ENCODE measurements around the gene SF3A1.

SF3A1 gene

DNA sequence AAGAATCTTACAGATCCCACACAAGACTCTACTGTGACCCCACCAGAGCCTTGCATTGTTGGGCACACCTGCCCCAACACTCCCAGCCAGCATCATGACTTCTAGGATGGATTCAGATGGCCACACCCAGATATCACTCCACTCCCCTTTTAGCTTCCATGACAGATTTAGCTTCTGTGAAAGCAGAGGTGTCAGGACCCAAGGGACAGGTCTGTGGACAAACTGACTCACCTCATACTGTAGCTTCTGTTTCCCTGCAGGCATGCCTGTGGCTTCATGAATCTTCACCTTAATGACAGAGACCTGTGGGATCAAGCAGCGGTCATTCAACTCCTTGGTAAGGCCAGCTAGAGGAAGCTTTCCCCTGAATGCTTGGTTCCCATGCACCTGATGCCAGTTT, 21.5 kb downstream of the SF3A1 start:
- WGBS (ENCODE audit: insufficient coverage, insufficient read length), result no CpG with 5 or more reads among the region's 1 CpG
- H3K4me1 ChIP-seq (ENCODE audit: control insufficient read depth, insufficient read depth, low read length), result no peaks in the 10 kb centered on the region
- no peaks in the 10 kb centered on the region for H3K27me3 ChIP-seq (ENCODE audit: control insufficient read depth, insufficient read depth, low read length)
- no peak overlapping the region for H3K27ac ChIP-seq (ENCODE audit: low read length)
- DNase-seq (ENCODE audit: low read depth, low spot score), result no peak
- peaks cover 56% of the 10 kb centered on the region for H3K36me3 ChIP-seq (ENCODE audit: control insufficient read depth, insufficient read depth, low read length)
- no peak overlapping the region for H3K4me3 ChIP-seq (ENCODE audit: low read length)
- H3K9me3 ChIP-seq (ENCODE audit: control insufficient read depth, insufficient read depth, low read length), result no peaks in the 10 kb centered on the region

- DNase-seq (ENCODE audit: low read depth, low spot score), result no peak
- H3K27me3 ChIP-seq (ENCODE audit: control insufficient read depth, insufficient read depth, low read length), result no peaks in the 10 kb centered on the region
- H3K9me3 ChIP-seq (ENCODE audit: control insufficient read depth, insufficient read depth, low read length), result no peaks in the 10 kb centered on the region
- no peak overlapping the region for H3K27ac ChIP-seq (ENCODE audit: low read length)
- H3K36me3 ChIP-seq (ENCODE audit: control insufficient read depth, insufficient read depth, low read length), result peaks cover 50% of the 10 kb centered on the region
- H3K4me3 ChIP-seq (ENCODE audit: low read length), result no peak overlapping the region
- no peaks in the 10 kb centered on the region for H3K4me1 ChIP-seq (ENCODE audit: control insufficient read depth, insufficient read depth, low read length)
- WGBS (ENCODE audit: insufficient coverage, insufficient read length), result no CpG with 5 or more reads among the region's 4 CpGs
Measured at GRCh38 chr22:30334646-30335045, 22.0 kb downstream of the SF3A1 start.

DNA sequence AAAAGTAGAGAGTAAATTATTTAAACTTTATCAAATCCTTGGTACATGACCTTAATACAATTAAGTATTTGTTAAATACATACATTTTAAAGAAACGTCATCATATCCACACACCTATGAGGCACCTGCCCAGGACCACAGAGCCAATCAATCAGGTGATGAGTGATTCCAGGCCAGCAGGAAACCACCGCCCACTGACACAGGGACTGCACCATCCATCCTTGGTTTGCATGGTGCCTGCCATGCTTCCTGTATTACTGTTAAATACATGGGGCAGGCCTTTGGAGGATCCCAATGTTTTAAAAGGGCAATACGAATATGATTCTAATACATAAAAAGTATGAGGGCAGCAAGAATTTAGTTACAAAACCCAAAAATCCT, 23.0 kb downstream of the SF3A1 start:
- Histone ChIP-seq H3K27ac (ENCODE audit: low read length) (no peak overlapping the region), H3K4me1 (ENCODE audit: control insufficient read depth, insufficient read depth, low read length) (no peaks in the 10 kb centered on the region), H3K36me3 (ENCODE audit: control insufficient read depth, insufficient read depth, low read length) (peaks cover 41% of the 10 kb centered on the region), H3K27me3 (ENCODE audit: control insufficient read depth, insufficient read depth, low read length) (no peaks in the 10 kb centered on the region), H3K4me3 (ENCODE audit: low read length) (no peak overlapping the region), H3K9me3 (ENCODE audit: control insufficient read depth, insufficient read depth, low read length) (no peaks in the 10 kb centered on the region)
- no CpG with 5 or more reads among the region's 3 CpGs for WGBS (ENCODE audit: insufficient coverage, insufficient read length)
- no peak for DNase-seq (ENCODE audit: low read depth, low spot score)

- Histone ChIP-seq H3K4me1 (ENCODE audit: control insufficient read depth, insufficient read depth, low read length) (no peaks in the 10 kb centered on the region), H3K4me3 (ENCODE audit: low read length) (no peak overlapping the region), H3K36me3 (ENCODE audit: control insufficient read depth, insufficient read depth, low read length) (peaks cover 38% of the 10 kb centered on the region), H3K27me3 (ENCODE audit: control insufficient read depth, insufficient read depth, low read length) (no peaks in the 10 kb centered on the region), H3K9me3 (ENCODE audit: control insufficient read depth, insufficient read depth, low read length) (no peaks in the 10 kb centered on the region), H3K27ac (ENCODE audit: low read length) (no peak overlapping the region)
- no peak for DNase-seq (ENCODE audit: low read depth, low spot score)
- no CpG with 5 or more reads among the region's 2 CpGs for WGBS (ENCODE audit: insufficient coverage, insufficient read length)
Measured at GRCh38 chr22:30332994-30333706, 23.5 kb downstream of the SF3A1 start.

DNA sequence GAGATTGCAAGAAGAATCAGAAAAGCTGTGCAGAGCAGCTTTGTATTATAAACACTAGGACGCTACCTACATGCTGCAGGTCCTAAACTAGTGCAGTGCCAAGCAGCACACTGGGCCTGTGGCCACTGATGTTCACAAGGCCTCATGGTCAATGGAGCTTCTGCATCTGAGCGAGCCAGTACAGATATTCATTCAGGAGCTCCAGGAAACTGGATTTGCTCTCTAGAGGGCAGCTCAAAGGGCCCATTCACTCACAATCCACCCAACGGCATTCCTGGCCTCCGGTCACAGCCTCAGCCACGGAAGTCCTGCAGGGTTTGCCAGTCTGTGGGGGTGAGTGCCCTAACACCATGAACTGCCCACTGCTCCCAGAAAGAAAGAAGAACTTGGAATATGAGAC, 24.1 kb downstream of the SF3A1 start:
- Histone ChIP-seq H3K27ac (ENCODE audit: low read length) (no peak overlapping the region), H3K4me3 (ENCODE audit: low read length) (no peak overlapping the region), H3K4me1 (ENCODE audit: control insufficient read depth, insufficient read depth, low read length) (no peaks in the 10 kb centered on the region), H3K9me3 (ENCODE audit: control insufficient read depth, insufficient read depth, low read length) (no peaks in the 10 kb centered on the region), H3K27me3 (ENCODE audit: control insufficient read depth, insufficient read depth, low read length) (no peaks in the 10 kb centered on the region), H3K36me3 (ENCODE audit: control insufficient read depth, insufficient read depth, low read length) (peaks cover 33% of the 10 kb centered on the region)
- no CpG with 5 or more reads among the region's 5 CpGs for WGBS (ENCODE audit: insufficient coverage, insufficient read length)
- DNase-seq (ENCODE audit: low read depth, low spot score), result no peak

DNA sequence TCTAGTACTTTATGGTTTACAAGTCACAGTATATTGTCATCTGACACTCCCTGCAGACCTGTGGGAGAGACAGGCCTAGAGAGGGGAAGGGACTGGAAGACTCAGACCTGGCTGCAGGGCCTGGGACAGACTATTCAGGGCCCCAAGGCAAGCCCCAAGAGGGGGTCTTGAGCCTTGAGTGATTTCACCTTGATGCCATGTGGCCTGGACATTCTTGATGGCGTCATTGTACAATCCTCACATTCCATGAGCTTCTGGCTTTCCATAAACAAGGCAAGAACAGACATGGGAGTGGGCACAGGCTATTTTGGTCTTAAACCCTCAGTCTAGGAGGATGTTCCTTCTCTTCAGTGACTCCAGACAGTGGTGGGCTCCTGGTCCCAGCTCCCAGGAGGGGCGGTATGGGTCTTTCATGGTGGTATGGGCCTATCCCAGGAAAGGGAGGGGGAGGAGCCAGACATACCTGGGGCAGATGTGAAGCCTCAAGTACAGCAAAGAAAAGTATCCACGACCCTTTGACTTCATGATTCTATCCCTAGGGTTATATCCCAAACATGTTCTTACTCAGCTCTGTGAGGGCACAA, 28.1 kb downstream of the SF3A1 start:
- Histone ChIP-seq H3K27me3 (ENCODE audit: control insufficient read depth, insufficient read depth, low read length) (no peaks in the 10 kb centered on the region), H3K4me1 (ENCODE audit: control insufficient read depth, insufficient read depth, low read length) (peaks cover 3% of the 10 kb centered on the region; the same call in 1 of the 2 replicates), H3K9me3 (ENCODE audit: control insufficient read depth, insufficient read depth, low read length) (no peaks in the 10 kb centered on the region), H3K36me3 (ENCODE audit: control insufficient read depth, insufficient read depth, low read length) (no peaks in the 10 kb centered on the region; the same call in 1 of the 2 replicates), H3K4me3 (ENCODE audit: low read length) (no peak overlapping the region), H3K27ac (ENCODE audit: low read length) (no peak overlapping the region)
- DNase-seq (ENCODE audit: low read depth, low spot score), result no peak
- WGBS (ENCODE audit: insufficient coverage, insufficient read length), result no CpG with 5 or more reads among the region's 3 CpGs

DNA sequence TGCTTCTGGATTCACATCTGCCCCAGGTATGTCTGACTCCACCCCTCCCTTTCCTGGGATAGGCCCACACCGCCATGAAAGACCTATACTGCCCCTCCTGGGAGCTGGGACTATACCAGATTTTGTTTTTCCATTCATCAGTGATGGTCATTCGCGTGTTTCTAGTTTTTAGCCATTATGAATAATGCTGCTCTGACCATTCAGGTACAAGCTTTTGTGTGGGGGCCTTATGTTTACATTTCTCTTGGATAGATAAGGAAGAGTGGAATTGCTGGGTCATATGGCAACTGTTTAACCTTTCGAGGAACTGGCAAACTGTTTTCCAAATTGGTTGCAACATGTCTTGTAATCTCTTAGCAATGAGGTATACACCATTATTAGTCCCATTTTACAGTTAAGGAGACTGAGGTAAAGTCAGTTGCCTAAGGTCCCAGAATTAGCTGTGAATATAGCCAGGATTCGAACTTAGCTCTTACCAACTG, 28.8 kb downstream of the SF3A1 start:
- Histone ChIP-seq H3K4me1 (ENCODE audit: control insufficient read depth, insufficient read depth, low read length) (peaks cover 3% of the 10 kb centered on the region; the same call in 1 of the 2 replicates), H3K36me3 (ENCODE audit: control insufficient read depth, insufficient read depth, low read length) (no peaks in the 10 kb centered on the region; the same call in 1 of the 2 replicates), H3K9me3 (ENCODE audit: control insufficient read depth, insufficient read depth, low read length) (no peaks in the 10 kb centered on the region), H3K4me3 (ENCODE audit: low read length) (no peak overlapping the region), H3K27ac (ENCODE audit: low read length) (no peak overlapping the region), H3K27me3 (ENCODE audit: control insufficient read depth, insufficient read depth, low read length) (no peaks in the 10 kb centered on the region)
- WGBS (ENCODE audit: insufficient coverage, insufficient read length), result no CpG with 5 or more reads among the region's 5 CpGs
- DNase-seq (ENCODE audit: low read depth, low spot score), result no peak

DNA sequence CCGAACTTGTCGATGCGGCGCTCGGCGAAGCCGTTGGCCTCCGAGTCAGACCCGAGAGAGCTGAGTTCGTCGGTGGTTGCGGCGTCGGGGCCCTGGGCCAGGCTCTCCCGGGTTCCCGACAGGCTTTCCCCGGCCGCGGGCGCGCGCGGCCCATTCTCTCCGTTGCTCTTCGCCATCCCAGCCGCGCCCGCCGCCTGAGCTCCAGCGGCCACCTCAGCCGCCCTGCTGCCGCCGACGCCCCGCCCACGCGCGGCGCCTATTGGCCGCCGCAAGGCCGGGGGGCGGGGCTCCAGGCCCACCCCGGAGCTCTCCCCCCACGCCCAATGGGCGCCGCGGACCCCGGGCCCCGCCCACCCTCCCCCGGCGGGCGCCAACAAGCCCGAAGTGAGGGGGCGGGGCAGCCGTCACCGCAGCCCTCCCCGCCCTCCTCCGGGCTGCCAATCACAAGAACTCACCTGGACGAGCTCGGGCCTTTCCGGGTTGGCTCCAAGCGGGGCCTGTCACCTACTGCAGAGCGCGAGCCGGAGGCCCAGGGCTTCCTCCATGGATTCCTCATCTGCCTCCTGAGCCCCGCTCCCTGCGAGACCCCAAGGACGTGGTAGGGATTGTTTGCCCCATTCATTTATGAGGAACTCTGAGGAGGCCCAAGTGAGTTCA, 29.9 kb downstream of the SF3A1 start, which contains the start of gene TBC1D10A:
Gene TBC1D10A (minus strand): TSS at position 236 of the 657 bp plus-strand sequence. CDS start 60 bp downstream, at position 176.
- no peaks in the 10 kb centered on the region; the same call in 1 of the 2 replicates for H3K36me3 ChIP-seq (ENCODE audit: control insufficient read depth, insufficient read depth, low read length)
- DNase-seq (ENCODE audit: low read depth, low spot score), result peak; percentile 87
- H3K27ac ChIP-seq (ENCODE audit: low read length), result no peak within 1 kb of the TSS
- H3K27me3 ChIP-seq (ENCODE audit: control insufficient read depth, insufficient read depth, low read length), result no peaks in the 10 kb centered on the region
- H3K9me3 ChIP-seq (ENCODE audit: control insufficient read depth, insufficient read depth, low read length), result no peaks in the 10 kb centered on the region
- whole genome bisulfite sequencing (ENCODE audit: insufficient coverage, insufficient read length), result no CpG with 5 or more reads among the region's 69 CpGs
- H3K4me1 ChIP-seq (ENCODE audit: control insufficient read depth, insufficient read depth, low read length), result peaks cover 3% of the 10 kb centered on the region; the same call in 1 of the 2 replicates
- peak within 1 kb of the TSS; percentile 81 for H3K4me3 ChIP-seq (ENCODE audit: low read length)

DNA sequence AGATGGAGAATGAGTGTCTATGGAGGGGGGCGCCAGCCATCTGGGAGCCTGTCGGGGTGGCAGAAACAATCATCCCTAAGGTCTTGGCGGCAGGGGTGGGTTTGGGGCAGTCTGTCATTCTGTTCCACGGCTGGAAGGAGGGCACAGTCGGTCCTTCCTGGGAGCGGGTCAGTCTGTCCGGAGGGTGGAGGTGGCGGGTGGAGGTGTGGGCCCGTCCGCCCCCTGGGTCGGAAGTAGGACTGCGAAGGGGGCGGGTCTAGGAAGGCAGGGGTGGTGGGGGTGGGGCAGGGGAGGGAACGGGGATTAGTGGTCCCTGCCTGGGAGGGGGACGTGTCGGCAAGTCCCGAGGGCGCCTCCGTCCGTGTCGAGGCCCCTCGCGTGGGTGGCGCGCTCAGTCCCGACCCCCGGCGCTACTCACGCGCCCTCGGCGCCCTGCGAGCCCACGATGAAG, 30.4 kb downstream of the SF3A1 start:
- no peak for DNase-seq (ENCODE audit: low read depth, low spot score)
- no peak overlapping the region for H3K27ac ChIP-seq (ENCODE audit: low read length)
- WGBS (ENCODE audit: insufficient coverage, insufficient read length), result no CpG with 5 or more reads among the region's 34 CpGs

GRCh38 chr22:30325724-30326254, 30.9 kb downstream of the SF3A1 start:
- no CpG with 5 or more reads among the region's 14 CpGs for WGBS (ENCODE audit: insufficient coverage, insufficient read length)
- Histone ChIP-seq H3K27me3 (ENCODE audit: control insufficient read depth, insufficient read depth, low read length) (no peaks in the 10 kb centered on the region), H3K4me1 (ENCODE audit: control insufficient read depth, insufficient read depth, low read length) (peaks cover 3% of the 10 kb centered on the region; the same call in 1 of the 2 replicates), H3K27ac (ENCODE audit: low read length) (no peak overlapping the region), H3K9me3 (ENCODE audit: control insufficient read depth, insufficient read depth, low read length) (no peaks in the 10 kb centered on the region), H3K36me3 (ENCODE audit: control insufficient read depth, insufficient read depth, low read length) (no peaks in the 10 kb centered on the region), H3K4me3 (ENCODE audit: low read length) (peak overlapping the region; percentile 81; the same call in 1 of the 2 replicates)
- no peak for DNase-seq (ENCODE audit: low read depth, low spot score)

More for the DNA sequence above, 30.4 kb downstream of the SF3A1 start:
- no peaks in the 10 kb centered on the region for H3K27me3 ChIP-seq (ENCODE audit: control insufficient read depth, insufficient read depth, low read length)
- no peaks in the 10 kb centered on the region; the same call in 1 of the 2 replicates for H3K36me3 ChIP-seq (ENCODE audit: control insufficient read depth, insufficient read depth, low read length)
- H3K4me3 ChIP-seq (ENCODE audit: low read length), result peak overlapping the region; percentile 81
- peaks cover 3% of the 10 kb centered on the region; the same call in 1 of the 2 replicates for H3K4me1 ChIP-seq (ENCODE audit: control insufficient read depth, insufficient read depth, low read length)
- H3K9me3 ChIP-seq (ENCODE audit: control insufficient read depth, insufficient read depth, low read length), result no peaks in the 10 kb centered on the region

Data from iPS DF 6.9 (cell line).